Transverse colon (tissue), 4 donors: Measurements from ENCODE around the gene FOXP1.

Source experiments
- EP300 ChIP-seq: sonication (generic); formaldehyde crosslinking; IDR thresholded peaks from one replicate; pipeline ENCODE4 v1.6.1; 2017; ENCODE audit warnings: antibody characterized with exemption, low read depth
- POLR2A ChIP-seq: fragments of 450-650 bp; IDR thresholded peaks from one replicate; pipeline ENCODE4 v1.6.1; 2016; ENCODE audit warnings: antibody characterized with exemption, mild to moderate bottlenecking, moderate library complexity
- POLR2AphosphoS5 ChIP-seq, 3 donors: sonication (generic); formaldehyde crosslinking; IDR thresholded peaks; one replicate each; pipeline ENCODE4 v1.6.1; 2016; ENCODE audit warnings: antibody characterized with exemption in 3 of 3
- TF ChIP-seq, protein P1 (sequence below), 5 experiments: fragments of 200-600 bp in 3 of 5; fragments of 450-650 bp in 2 of 5; sonication (generic) in 3 of 5; IDR thresholded peaks; 1 replicate in 2 of 5; 2 replicates in 3 of 5; pipeline ENCODE4 v1.5.1; 2016 to 2017; ENCODE audit warnings: antibody characterized with exemption in 5 of 5, inconsistent platforms in 3 of 5, mild to moderate bottlenecking in 2 of 5, moderate library complexity in 1 of 5

DNA sequence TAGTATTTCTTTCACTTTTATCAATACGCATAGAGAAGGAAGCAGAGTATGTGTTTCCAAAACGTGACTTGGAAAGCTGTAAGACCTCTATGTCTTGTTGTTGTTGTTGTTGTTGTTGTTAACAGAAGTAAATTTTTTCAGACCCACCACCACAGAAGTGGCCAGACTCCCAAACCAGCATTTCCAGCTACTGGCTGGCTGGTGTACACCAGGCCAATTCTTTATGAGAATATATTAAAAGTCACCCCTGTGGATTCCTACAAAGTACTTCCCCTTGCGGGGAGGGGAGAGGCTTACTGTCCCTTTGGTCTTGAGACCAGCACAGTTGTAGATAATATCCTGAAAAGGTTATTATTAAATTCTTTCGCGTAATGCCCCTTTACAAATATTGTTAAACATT is 1.6 kb upstream of the FOXP1 start:
- TF ChIP-seq EP300 (no peak), POLR2AphosphoS5 (IDR thresholded peaks at IDR 0.05) (no peak), POLR2A (no peak)
- TF ChIP-seq, protein P1, sequence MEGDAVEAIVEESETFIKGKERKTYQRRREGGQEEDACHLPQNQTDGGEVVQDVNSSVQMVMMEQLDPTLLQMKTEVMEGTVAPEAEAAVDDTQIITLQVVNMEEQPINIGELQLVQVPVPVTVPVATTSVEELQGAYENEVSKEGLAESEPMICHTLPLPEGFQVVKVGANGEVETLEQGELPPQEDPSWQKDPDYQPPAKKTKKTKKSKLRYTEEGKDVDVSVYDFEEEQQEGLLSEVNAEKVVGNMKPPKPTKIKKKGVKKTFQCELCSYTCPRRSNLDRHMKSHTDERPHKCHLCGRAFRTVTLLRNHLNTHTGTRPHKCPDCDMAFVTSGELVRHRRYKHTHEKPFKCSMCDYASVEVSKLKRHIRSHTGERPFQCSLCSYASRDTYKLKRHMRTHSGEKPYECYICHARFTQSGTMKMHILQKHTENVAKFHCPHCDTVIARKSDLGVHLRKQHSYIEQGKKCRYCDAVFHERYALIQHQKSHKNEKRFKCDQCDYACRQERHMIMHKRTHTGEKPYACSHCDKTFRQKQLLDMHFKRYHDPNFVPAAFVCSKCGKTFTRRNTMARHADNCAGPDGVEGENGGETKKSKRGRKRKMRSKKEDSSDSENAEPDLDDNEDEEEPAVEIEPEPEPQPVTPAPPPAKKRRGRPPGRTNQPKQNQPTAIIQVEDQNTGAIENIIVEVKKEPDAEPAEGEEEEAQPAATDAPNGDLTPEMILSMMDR (IDR thresholded peaks at IDR 0.05), result peak in 2 of 5 experiments; percentile 11 to 16
